K562 (cell line): ENCODE measurements around the gene TCF15. TPM values are rescaled to one million over a fixed set of nuclear protein-coding genes. Genes with fewer than 3 reads are reported as not detected.

Experiments
- ATF1 ChIP-seq, 2 experiments: fragments of 450-650 bp in 1 of 2; IDR thresholded peaks; 2 replicates each; pipeline ENCODE4 v1.6.1; 2016; ENCODE audit warnings: missing compliant biosample characterization in 1 of 2, missing genetic modification characterization in 1 of 2
- BMI1 ChIP-seq: fragments of 150-350 bp; IDR thresholded peaks from 2 replicates; pipeline ENCODE4 v1.6.1; 2014; ENCODE audit warnings: low read length
- CHD4 ChIP-seq: fragments of 200-600 bp; sonication (generic); IDR thresholded peaks from 3 replicates; pipeline ENCODE4 v1.6.1; 2012; ENCODE audit warnings: low read depth, mild to moderate bottlenecking, mixed read lengths, low read length, inconsistent platforms; ENCODE audit not compliant: insufficient read depth, insufficient replicate concordance, poor library complexity, severe bottlenecking
- EGR1 ChIP-seq: fragments of 450-650 bp; conservative IDR thresholded peaks from 2 replicates; pipeline ENCODE4 v1.6.1; 2017; ENCODE audit warnings: mild to moderate bottlenecking
- FOXM1 ChIP-seq, 2 experiments: fragments of 450-650 bp in 1 of 2; sonication (generic) in 1 of 2; formaldehyde crosslinking in 1 of 2; IDR thresholded peaks; 2 replicates each; pipeline versions ENCODE4 v1.6.1 to v1.9.0; 2017 to 2022; ENCODE audit warnings: low read depth in 2 of 2, mild to moderate bottlenecking in 2 of 2, missing genetic modification reagents in 1 of 2, moderate library complexity in 1 of 2
- ID3 ChIP-seq, 2 experiments: fragments of 250-450 bp in 1 of 2; fragments of 450-650 bp in 1 of 2; sonication (Bioruptor Pico) in 1 of 2; IDR thresholded peaks; 2 replicates each; pipeline versions ENCODE4 v1.6.1 to v1.8.0; 2016 to 2021; ENCODE audit warnings: mild to moderate bottlenecking in 2 of 2, moderate library complexity in 2 of 2, missing compliant biosample characterization in 1 of 2, missing genetic modification characterization in 1 of 2
- KDM5B ChIP-seq: fragments of 200-600 bp; sonication (generic); IDR thresholded peaks from 2 replicates; pipeline ENCODE4 v1.6.1; 2012; ENCODE audit warnings: low read depth, mild to moderate bottlenecking, moderate library complexity, low read length, control low read depth, inconsistent platforms; ENCODE audit not compliant: insufficient replicate concordance
- MAX ChIP-seq: sonication (generic); formaldehyde crosslinking; IDR thresholded peaks from 2 replicates; pipeline ENCODE4 v1.9.0; 2022; ENCODE audit warnings: mild to moderate bottlenecking, missing genetic modification reagents
- MAZ ChIP-seq, 2 experiments: fragments of 450-650 bp in 1 of 2; sonication (generic) in 1 of 2; formaldehyde crosslinking; IDR thresholded peaks in 1 of 2; conservative IDR thresholded peaks in 1 of 2; 2 replicates each; pipeline versions ENCODE4 v1.4.0 to v1.5.0; 2020; ENCODE audit warnings: mild to moderate bottlenecking in 1 of 2, missing genetic modification reagents in 1 of 2
- MTA1 ChIP-seq: fragments of 450-650 bp; IDR thresholded peaks from 2 replicates; pipeline ENCODE4 v1.6.1; 2017; ENCODE audit warnings: borderline replicate concordance
- NFIX ChIP-seq: fragments of 250-450 bp; sonication (Bioruptor Pico); IDR thresholded peaks from 2 replicates; pipeline ENCODE4 v1.4.0; 2020; ENCODE audit warnings: low read depth, mild to moderate bottlenecking, moderate library complexity
- NR4A1 ChIP-seq, 2 experiments: fragments of 250-450 bp in 1 of 2; fragments of 450-650 bp in 1 of 2; sonication (Bioruptor Pico) in 1 of 2; IDR thresholded peaks; 2 replicates each; pipeline versions ENCODE4 v1.4.0 to v1.6.1; 2016 to 2020; ENCODE audit warnings: mild to moderate bottlenecking in 2 of 2, missing compliant biosample characterization in 1 of 2, missing genetic modification characterization in 1 of 2, moderate library complexity in 1 of 2
- POLR2B ChIP-seq: fragments of 450-650 bp; IDR thresholded peaks from 2 replicates; pipeline ENCODE4 v1.6.1; 2018; ENCODE audit warnings: low read depth; ENCODE audit not compliant: partially characterized antibody
- RBM17 ChIP-seq: fragments of 200-400 bp; formaldehyde crosslinking; IDR thresholded peaks from 2 replicates; pipeline ENCODE4 v1.6.1; 2017; ENCODE audit warnings: low read depth, mild to moderate bottlenecking, low read length, borderline replicate concordance
- RNF2 ChIP-seq: sonication (generic); IDR thresholded peaks from 2 replicates; pipeline ENCODE4 v1.6.1; 2016
- STAG1 ChIP-seq: sonication (generic); formaldehyde crosslinking; IDR thresholded peaks from 2 replicates; pipeline ENCODE4 v1.5.0; 2020; ENCODE audit warnings: missing genetic modification reagents, borderline replicate concordance
- TAF1 ChIP-seq: IDR thresholded peaks from 2 replicates; pipeline ENCODE4 v1.6.1; 2011; ENCODE audit warnings: mild to moderate bottlenecking, low read length, moderate library complexity; ENCODE audit not compliant: insufficient read depth, control insufficient read depth, severe bottlenecking; ENCODE audit errors: extremely low read depth
- ZBTB43 ChIP-seq: sonication (generic); formaldehyde crosslinking; IDR thresholded peaks from 2 replicates; pipeline ENCODE4 v1.8.0; 2023; ENCODE audit warnings: mild to moderate bottlenecking, missing genetic modification reagents
- ZNF445 ChIP-seq: fragments of 250-450 bp; sonication (Bioruptor Pico); IDR thresholded peaks from 2 replicates; pipeline ENCODE4 v1.4.0; 2020; ENCODE audit warnings: low read depth, mild to moderate bottlenecking, moderate library complexity
- ZNF778 ChIP-seq: fragments of 450-650 bp; formaldehyde crosslinking; IDR thresholded peaks from 2 replicates; pipeline ENCODE4 v1.4.0; 2020; ENCODE audit warnings: mild to moderate bottlenecking, moderate library complexity
- polyA plus RNA-seq, 8 experiments: library from polyadenylated mRNA; depleted of rRNA in 4 of 8; stranded (reverse) in 5 of 8; unstranded in 3 of 8; fragments of >200 nt; fragmentation: Nextera tagmentation in 2 of 8; fragmentation: Illumina TruSeq in 1 of 8; extraction: Ambion mirVana in 2 of 8; extraction: Trizol in 1 of 8; gene quantifications; 2 replicates each; pipeline versions ENCODE4 v1.2.1 to v1.2.3, GENCODE V29; 2011 to 2014; ENCODE audit warnings: inconsistent platforms in 1 of 8, missing spikeins in 1 of 8
- total RNA-seq, 7 experiments: library from RNA; depleted of rRNA in 6 of 7; stranded (reverse); fragments of >200 nt in 6 of 7; fragmentation: Illumina TruSeq in 2 of 7; extraction: Trizol in 2 of 7; gene quantifications; 2 replicates each; pipeline versions ENCODE4 v1.2.1 to v1.2.3, GENCODE V29; 2011 to 2021; ENCODE audit warnings: low replicate concordance in 1 of 7
- TF ChIP-seq, protein P1 (sequence below), 3 experiments: fragments of 200-800 bp in 1 of 3; sonication (Bioruptor generic) in 1 of 3; sonication (generic) in 1 of 3; formaldehyde crosslinking in 1 of 3; IDR thresholded peaks; 2 replicates each; pipeline versions ENCODE4 v1.6.1 to v1.8.0; 2016 to 2022; ENCODE audit warnings: mild to moderate bottlenecking in 2 of 3, missing compliant biosample characterization in 2 of 3, missing genetic modification characterization in 2 of 3, missing genetic modification reagents in 1 of 3

TCF15 gene
- total and polyA plus RNA-seq, 9 of the 15 experiments (the other 6 are each of a cell fraction or from before 2014, with no cell fraction given), result 0.04 to 5.0 (median 1.2) TPM

GRCh38 chr20:653590-654416 lies 43.7 kb upstream of the TCF15 start (continued):
- peak; percentile 42; the same call in 1 of the 2 replicates for TF ChIP-seq ZBTB43
- peak; percentile 40 for TF ChIP-seq TAF1
- peak; percentile 96 for TF ChIP-seq CHD4
- no peak for TF ChIP-seq NFIX (CRISPR knock-in tag)
- TF ChIP-seq EGR1, result peak; percentile 79
- no peak for TF ChIP-seq RBM17
- no peak for TF ChIP-seq NR4A1 (CRISPR knock-in tag; IDR thresholded peaks at IDR 0.05)
- TF ChIP-seq NR4A1 (tag; IDR thresholded peaks at IDR 0.05), result 0 out of 2 replicates have a peak, but pooled peaks have one; percentile 50
- TF ChIP-seq ID3 (CRISPR knock-in tag; IDR thresholded peaks at IDR 0.05), result no peak
- peak; percentile 83 for TF ChIP-seq ID3 (tag; IDR thresholded peaks at IDR 0.05)
- no peak for TF ChIP-seq RNF2
- peak; percentile 70 for TF ChIP-seq KDM5B
- TF ChIP-seq BMI1, result no peak
- TF ChIP-seq ZNF778 (CRISPR knock-in tag), result no peak
- TF ChIP-seq STAG1 (CRISPR knock-in tag), result 0 out of 2 replicates have a peak, but pooled peaks have one; percentile 32
- 0 out of 2 replicates have a peak, but pooled peaks have one; percentile 50 for TF ChIP-seq MTA1
- no peak for TF ChIP-seq ZNF445
- 0 out of 2 replicates have a peak, but pooled peaks have one; percentile 31 for TF ChIP-seq FOXM1 (IDR thresholded peaks at IDR 0.05; ENCODE audit: low read depth)
- TF ChIP-seq FOXM1 (CRISPR knock-in tag; IDR thresholded peaks at IDR 0.05; ENCODE audit: low read depth), result no peak
- peak in 1 of 2 experiments; percentile 70; a peak in 2 of 4 replicates for TF ChIP-seq MAZ (CRISPR knock-in tag; conservative IDR thresholded peaks at IDR 0.05 in 1 of 2, IDR thresholded peaks at IDR 0.05 in 1 of 2)
- no peak for TF ChIP-seq ATF1 (CRISPR knock-in tag; IDR thresholded peaks at IDR 0.05)
- TF ChIP-seq ATF1 (tag; IDR thresholded peaks at IDR 0.05), result peak; percentile 34
- peak; percentile 65 for TF ChIP-seq POLR2B
- TF ChIP-seq MAX (CRISPR knock-in tag), result peak; percentile 60; the same call in 1 of the 2 replicates
- TF ChIP-seq, protein P1, sequence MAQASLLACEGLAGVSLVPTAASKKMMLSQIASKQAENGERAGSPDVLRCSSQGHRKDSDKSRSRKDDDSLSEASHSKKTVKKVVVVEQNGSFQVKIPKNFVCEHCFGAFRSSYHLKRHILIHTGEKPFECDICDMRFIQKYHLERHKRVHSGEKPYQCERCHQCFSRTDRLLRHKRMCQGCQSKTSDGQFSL (CRISPR knock-in tag; IDR thresholded peaks at IDR 0.05), result peak; percentile 61; the same call in 1 of the 2 replicates
- TF ChIP-seq, protein P1 (tag; IDR thresholded peaks at IDR 0.05), result no peak
